ENCODE data around the gene FURIN. TPM values are rescaled to one million over a fixed set of nuclear protein-coding genes. Genes with fewer than 3 reads are reported as not detected.
A peak's percentile ranks its signal among the peaks of the same experiment; 100 is the strongest.

Gene FURIN
- total RNA-seq, 2 experiments from 2014 or later = 4.9 to 10.3 TPM

- H3K4me2 ChIP-seq (ENCODE audit: low read length) = peak overlapping the region; percentile 33
- no peaks in the 10 kb centered on the region for H3K36me3 ChIP-seq (ENCODE audit: insufficient read depth, low read length)
- H4K20me1 ChIP-seq (ENCODE audit: insufficient read depth, low read length) = no peaks in the 10 kb centered on the region
- ChIA-PET POLR2A (interaction anchor here (0.7 kb wide), 1 partner anchor 573 kb away, joined by 3 read pairs; no protein-coding TSS in a partner anchor), CTCF (ENCODE audit: unreplicated experiment) (interaction anchor here (1.0 kb wide), 1 partner anchor 19 kb away, joined by 5 read pairs; the partner anchor contains the start of gene UNC45A)
- peaks cover 24% of the 10 kb centered on the region for H3K4me1 ChIP-seq (ENCODE audit: insufficient read depth, low read length, poor library complexity, severe bottlenecking)
- BruUV-seq (replicated peaks) = no TSS peak
- 0 out of 2 replicates have a peak overlapping the region, but pooled peaks have one; percentile 5 for H2AFZ ChIP-seq (ENCODE audit: low read length)
- intact Hi-C loops (cut with micrococcal nuclease; ENCODE audit: unreplicated experiment) = no loop called here
- no peaks in the 10 kb centered on the region for H3K9me3 ChIP-seq (ENCODE audit: low read length)
- peak overlapping the region; percentile 9 for H3K4me3 ChIP-seq (ENCODE audit: low read depth, low read length, poor library complexity, severe bottlenecking)
- H3K79me2 ChIP-seq (ENCODE audit: insufficient read depth, low read depth, low read length) = no peaks in the 10 kb centered on the region
- no peak for TF ChIP-seq EZH2phosphoT487 (IDR thresholded peaks at IDR 0.05; ENCODE audit: borderline replicate concordance, low read depth, low read length)
- no peak for TF ChIP-seq CTCF (conservative IDR thresholded peaks at IDR 0.05; ENCODE audit: low read length)
- H3K9me2 ChIP-seq (ENCODE audit: insufficient read depth, low read length) = no peaks in the 10 kb centered on the region
- peak; percentile 74 for DNase-seq (ENCODE audit: low spot score)
- H3K27ac ChIP-seq (ENCODE audit: low read depth, low read length, poor library complexity, severe bottlenecking) = peak overlapping the region; percentile 46
Measured at GRCh38 chr15:90915808-90916440, 47.5 kb downstream of the FURIN start.

- ChIA-PET POLR2A (no interaction called here), CTCF (ENCODE audit: unreplicated experiment) (no interaction called here)
- Histone ChIP-seq H3K9me2 (ENCODE audit: insufficient read depth, low read length) (no peaks in the 10 kb centered on the region), H2AFZ (ENCODE audit: low read length) (no peak overlapping the region), H3K4me3 (ENCODE audit: low read depth, low read length, poor library complexity, severe bottlenecking) (no peak overlapping the region), H4K20me1 (ENCODE audit: insufficient read depth, low read length) (no peaks in the 10 kb centered on the region), H3K4me2 (ENCODE audit: low read length) (peak overlapping the region; percentile 33), H3K27ac (ENCODE audit: low read depth, low read length, poor library complexity, severe bottlenecking) (peak overlapping the region; percentile 46), H3K36me3 (ENCODE audit: insufficient read depth, low read length) (no peaks in the 10 kb centered on the region), H3K79me2 (ENCODE audit: insufficient read depth, low read depth, low read length) (no peaks in the 10 kb centered on the region), H3K9me3 (ENCODE audit: low read length) (no peaks in the 10 kb centered on the region), H3K4me1 (ENCODE audit: insufficient read depth, low read length, poor library complexity, severe bottlenecking) (peaks cover 24% of the 10 kb centered on the region)
- intact Hi-C loops (cut with micrococcal nuclease; ENCODE audit: unreplicated experiment) = no loop called here
- no peak for DNase-seq (ENCODE audit: low spot score)
- no TSS peak for BruUV-seq (replicated peaks)
- TF ChIP-seq CTCF (conservative IDR thresholded peaks at IDR 0.05; ENCODE audit: low read length) (no peak), EZH2phosphoT487 (IDR thresholded peaks at IDR 0.05; ENCODE audit: borderline replicate concordance, low read depth, low read length) (no peak)
Measured at GRCh38 chr15:90916461-90916860, 48.1 kb downstream of the FURIN start.

- no peaks in the 10 kb centered on the region for H4K20me1 ChIP-seq (ENCODE audit: insufficient read depth, low read length)
- H3K9me2 ChIP-seq (ENCODE audit: insufficient read depth, low read length) = no peaks in the 10 kb centered on the region
- POLR2A ChIA-PET = interaction anchor here (0.6 to 1.4 kb wide), 2 partner anchors 14 to 135 kb away, joined by 3 read pairs; no protein-coding TSS in a partner anchor
- TF ChIP-seq EZH2phosphoT487 (IDR thresholded peaks at IDR 0.05; ENCODE audit: borderline replicate concordance, low read depth, low read length) = no peak
- no peak for TF ChIP-seq CTCF (conservative IDR thresholded peaks at IDR 0.05; ENCODE audit: low read length)
- H3K9me3 ChIP-seq (ENCODE audit: low read length) = no peaks in the 10 kb centered on the region
- H3K79me2 ChIP-seq (ENCODE audit: insufficient read depth, low read depth, low read length) = no peaks in the 10 kb centered on the region
- peaks cover 24% of the 10 kb centered on the region for H3K4me1 ChIP-seq (ENCODE audit: insufficient read depth, low read length, poor library complexity, severe bottlenecking)
- no TSS peak for BruUV-seq (replicated peaks)
- CTCF ChIA-PET (ENCODE audit: unreplicated experiment) = no interaction called here
- intact Hi-C loops (cut with micrococcal nuclease; ENCODE audit: unreplicated experiment) = no loop called here
- H3K36me3 ChIP-seq (ENCODE audit: insufficient read depth, low read length) = no peaks in the 10 kb centered on the region
- H3K4me2 ChIP-seq (ENCODE audit: low read length) = no peak overlapping the region
- H2AFZ ChIP-seq (ENCODE audit: low read length) = no peak overlapping the region
- no peak for DNase-seq (ENCODE audit: low spot score)
- no peak overlapping the region for H3K4me3 ChIP-seq (ENCODE audit: low read depth, low read length, poor library complexity, severe bottlenecking)
- H3K27ac ChIP-seq (ENCODE audit: low read depth, low read length, poor library complexity, severe bottlenecking) = no peak overlapping the region
Measured at GRCh38 chr15:90917569-90917968, 49.2 kb downstream of the FURIN start.
